MCF 10A (cell line): ENCODE results near the gene CAMK1D. TPM values are rescaled to one million over a fixed set of nuclear protein-coding genes. Genes with fewer than 3 reads are reported as not detected.

Source experiments
- BruUV-seq: library from RNA; stranded (reverse); fragments of 400-500 nt; replicated peaks from 2 replicates; lab custom pipeline; 2021; lab: Mats Ljungman, UMichigan
- CTCF ChIA-PET: fragments of 300-600 bp; sonication (Branson Sonifier 250); formaldehyde crosslinking; extraction: SDS; loops from one replicate; lab custom pipeline; 2021; ENCODE audit warnings: antibody characterized with exemption, inconsistent platforms; lab: Yijun Ruan, JAX
- POLR2A ChIA-PET: fragments of 300-600, 350-650 bp; sonication (Branson Sonifier 250); formaldehyde crosslinking; extraction: SDS; loops from one replicate; lab custom pipeline; 2020; ENCODE audit warnings: antibody characterized with exemption, inconsistent platforms; lab: Yijun Ruan, JAX
- DNase-seq: peaks from one replicate; pipeline ENCODE4 v3.0.0-alpha.2; 2018; ENCODE audit not compliant: unreplicated experiment
- H3K27ac Mint-ChIP-seq: one replicate; pipeline ENCODE4 v1.8.0; 2022; ENCODE audit warnings: mild to moderate bottlenecking, low read depth, mixed read lengths; ENCODE audit not compliant: unreplicated experiment
- H3K27me3 Mint-ChIP-seq: one replicate; pipeline ENCODE4 v1.8.0; 2022; ENCODE audit warnings: mixed read lengths; ENCODE audit not compliant: insufficient read depth, unreplicated experiment
- H3K36me3 Mint-ChIP-seq: one replicate; pipeline ENCODE4 v1.8.0; 2022; ENCODE audit warnings: mild to moderate bottlenecking, moderate library complexity, mixed read lengths; ENCODE audit not compliant: insufficient read depth, unreplicated experiment
- H3K4me1 Mint-ChIP-seq: one replicate; pipeline ENCODE4 v1.8.0; 2022; ENCODE audit warnings: mixed read lengths; ENCODE audit not compliant: insufficient read depth, unreplicated experiment
- H3K4me3 Mint-ChIP-seq: one replicate; pipeline ENCODE4 v1.8.0; 2022; ENCODE audit warnings: mild to moderate bottlenecking, moderate library complexity, mixed read lengths; ENCODE audit not compliant: unreplicated experiment
- H3K9me3 Mint-ChIP-seq: one replicate; pipeline ENCODE4 v1.8.0; 2022; ENCODE audit warnings: mixed read lengths; ENCODE audit not compliant: unreplicated experiment
- intact Hi-C: fragments of 100-400 bp; cut with micrococcal nuclease; formaldehyde crosslinking; loops from 2 replicates; pipeline ENCODE4 v1.14.1; 2022
- total RNA-seq: library from RNA; stranded (reverse); gene quantifications from 2 replicates; pipeline ENCODE4 v1.2.3, GENCODE V29; 2022
- TF ChIP-seq, protein P1 (sequence below): fragments of 200-600 bp; IDR thresholded peaks from one replicate; pipeline ENCODE4 v1.8.0; 2022; ENCODE audit warnings: antibody characterized with exemption, mild to moderate bottlenecking; ENCODE audit not compliant: unreplicated experiment

CAMK1D gene
- total RNA-seq, 1 experiment from 2014 or later: 1.7 TPM

GRCh38 chr10:12349629-12350166 lies 351 bp downstream of the CAMK1D start:
- no peak for DNase-seq
- Mint-ChIP-seq H3K4me1 (peaks cover 10% of the 10 kb centered on the region), H3K36me3 (no peaks in the 10 kb centered on the region), H3K9me3 (no peaks in the 10 kb centered on the region), H3K27me3 (peaks cover 15% of the 10 kb centered on the region), H3K27ac (no peak overlapping the region), H3K4me3 (peak overlapping the region; percentile 88)
- POLR2A ChIA-PET: interaction anchor here (1.2 kb wide), 1 partner anchor 307 kb away, joined by 3 read pairs; no protein-coding TSS in a partner anchor
- intact Hi-C loops: loop anchor here (1.0 to 2.0 kb wide), 3 partner anchors 85 to 361 kb away; no protein-coding TSS in a partner anchor
- TF ChIP-seq, protein P1, sequence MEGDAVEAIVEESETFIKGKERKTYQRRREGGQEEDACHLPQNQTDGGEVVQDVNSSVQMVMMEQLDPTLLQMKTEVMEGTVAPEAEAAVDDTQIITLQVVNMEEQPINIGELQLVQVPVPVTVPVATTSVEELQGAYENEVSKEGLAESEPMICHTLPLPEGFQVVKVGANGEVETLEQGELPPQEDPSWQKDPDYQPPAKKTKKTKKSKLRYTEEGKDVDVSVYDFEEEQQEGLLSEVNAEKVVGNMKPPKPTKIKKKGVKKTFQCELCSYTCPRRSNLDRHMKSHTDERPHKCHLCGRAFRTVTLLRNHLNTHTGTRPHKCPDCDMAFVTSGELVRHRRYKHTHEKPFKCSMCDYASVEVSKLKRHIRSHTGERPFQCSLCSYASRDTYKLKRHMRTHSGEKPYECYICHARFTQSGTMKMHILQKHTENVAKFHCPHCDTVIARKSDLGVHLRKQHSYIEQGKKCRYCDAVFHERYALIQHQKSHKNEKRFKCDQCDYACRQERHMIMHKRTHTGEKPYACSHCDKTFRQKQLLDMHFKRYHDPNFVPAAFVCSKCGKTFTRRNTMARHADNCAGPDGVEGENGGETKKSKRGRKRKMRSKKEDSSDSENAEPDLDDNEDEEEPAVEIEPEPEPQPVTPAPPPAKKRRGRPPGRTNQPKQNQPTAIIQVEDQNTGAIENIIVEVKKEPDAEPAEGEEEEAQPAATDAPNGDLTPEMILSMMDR: no peak
- BruUV-seq: no TSS peak
- CTCF ChIA-PET: interaction anchor here (0.8 to 1.7 kb wide), 3 partner anchors 17 to 354 kb away, joined by 3 to 8 read pairs (median 3); no protein-coding TSS in a partner anchor

- Mint-ChIP-seq H3K4me1 (peaks cover 10% of the 10 kb centered on the region), H3K9me3 (no peaks in the 10 kb centered on the region), H3K36me3 (no peaks in the 10 kb centered on the region), H3K27ac (no peak overlapping the region), H3K27me3 (peaks cover 15% of the 10 kb centered on the region), H3K4me3 (peak overlapping the region; percentile 88)
- intact Hi-C loops: no loop called here
- POLR2A ChIA-PET: interaction anchor here (0.7 to 1.2 kb wide), 3 partner anchors 10 to 485 kb away, joined by 3 to 4 read pairs (median 3); no protein-coding TSS in a partner anchor
- CTCF ChIA-PET: interaction anchor here (1.0 kb wide), 1 partner anchor 354 kb away, joined by 3 read pairs; no protein-coding TSS in a partner anchor
- no peak for DNase-seq
- TF ChIP-seq, protein P1: no peak
- BruUV-seq: no TSS peak
Observed at GRCh38 chr10:12350167-12350872, 973 bp downstream of the CAMK1D start.

GRCh38 chr10:12350925-12351324 lies 1.6 kb downstream of the CAMK1D start:
- BruUV-seq: no TSS peak
- intact Hi-C loops: no loop called here
- CTCF ChIA-PET: no interaction called here
- Mint-ChIP-seq H3K9me3 (no peaks in the 10 kb centered on the region), H3K36me3 (no peaks in the 10 kb centered on the region), H3K4me1 (peaks cover 10% of the 10 kb centered on the region), H3K27me3 (peaks cover 15% of the 10 kb centered on the region), H3K4me3 (peak overlapping the region; percentile 88), H3K27ac (no peak overlapping the region)
- no peak for DNase-seq
- TF ChIP-seq, protein P1: no peak
- POLR2A ChIA-PET: interaction anchor here (0.7 to 0.8 kb wide), 2 partner anchors 9 to 485 kb away, joined by 3 to 4 read pairs; no protein-coding TSS in a partner anchor

DNA sequence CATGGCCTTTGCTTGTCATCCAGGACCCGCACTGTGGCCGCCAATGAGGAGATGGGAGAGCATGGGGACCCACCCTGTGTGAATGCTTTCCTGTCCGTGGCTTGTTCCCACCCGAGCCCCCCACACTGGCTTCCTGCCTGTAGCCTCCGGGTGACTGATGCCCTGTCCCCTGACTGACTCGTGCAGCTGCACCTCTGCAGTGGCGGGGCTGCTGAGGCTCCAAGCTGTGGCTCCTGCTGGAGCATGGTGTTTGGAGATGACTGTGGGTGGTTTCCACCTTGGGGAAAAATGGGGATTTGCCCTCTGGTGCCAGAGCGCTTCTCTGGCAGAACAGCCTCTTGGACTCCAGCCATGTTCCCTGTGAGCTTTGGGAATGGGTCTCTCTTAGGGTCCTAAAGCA lies 2.1 kb downstream of the CAMK1D start:
- no peak for DNase-seq
- no peak overlapping the region for H3K27ac Mint-ChIP-seq
- peaks cover 10% of the 10 kb centered on the region for H3K4me1 Mint-ChIP-seq
- H3K36me3 Mint-ChIP-seq: no peaks in the 10 kb centered on the region
- peaks cover 15% of the 10 kb centered on the region for H3K27me3 Mint-ChIP-seq
- BruUV-seq: no TSS peak
- intact Hi-C loops: no loop called here
- H3K4me3 Mint-ChIP-seq: no peak overlapping the region
- ChIA-PET CTCF (no interaction called here), POLR2A (no interaction called here)
- no peaks in the 10 kb centered on the region for H3K9me3 Mint-ChIP-seq
- TF ChIP-seq, protein P1: no peak
